Measurements from ENCODE around the gene IDUA. TPM values are rescaled to one million over a fixed set of nuclear protein-coding genes. Genes with fewer than 3 reads are reported as not detected.

IDUA gene
- total RNA-seq (2012; rRNA removed) (0.72 and 1.7 TPM in 2 replicates), polyA plus RNA-seq (2012; rRNA removed) (12.5 and 16.7 TPM in 2 replicates), Bru-seq, nascent RNA (percentile 51 among the genes with signal in this experiment), BruChase-seq, experiment 1, labeled RNA remaining after a 6-hour chase (percentile 68 among the genes with signal in this experiment), BruChase-seq, experiment 2, labeled RNA remaining after a 2-hour chase (percentile 59 among the genes with signal in this experiment)
- 6.3 and 14.8 TPM in 2 replicates for polyA plus RNA-seq (2012; cell fraction: cytosol; rRNA removed)
- 119 and 328 TPM in 2 replicates for polyA plus RNA-seq (2012; cell fraction: nucleus; rRNA removed; ENCODE audit: low replicate concordance)
- long read RNA-seq, transcript IDUA-201 (14 exons, 2,163 nt): major isoform, 7 of 51 reads
- long read RNA-seq, partial matches to known transcripts: 25 of 51 reads
- long read RNA-seq, other reads (novel, unspliced or antisense): 19 of 51 reads

DNA sequence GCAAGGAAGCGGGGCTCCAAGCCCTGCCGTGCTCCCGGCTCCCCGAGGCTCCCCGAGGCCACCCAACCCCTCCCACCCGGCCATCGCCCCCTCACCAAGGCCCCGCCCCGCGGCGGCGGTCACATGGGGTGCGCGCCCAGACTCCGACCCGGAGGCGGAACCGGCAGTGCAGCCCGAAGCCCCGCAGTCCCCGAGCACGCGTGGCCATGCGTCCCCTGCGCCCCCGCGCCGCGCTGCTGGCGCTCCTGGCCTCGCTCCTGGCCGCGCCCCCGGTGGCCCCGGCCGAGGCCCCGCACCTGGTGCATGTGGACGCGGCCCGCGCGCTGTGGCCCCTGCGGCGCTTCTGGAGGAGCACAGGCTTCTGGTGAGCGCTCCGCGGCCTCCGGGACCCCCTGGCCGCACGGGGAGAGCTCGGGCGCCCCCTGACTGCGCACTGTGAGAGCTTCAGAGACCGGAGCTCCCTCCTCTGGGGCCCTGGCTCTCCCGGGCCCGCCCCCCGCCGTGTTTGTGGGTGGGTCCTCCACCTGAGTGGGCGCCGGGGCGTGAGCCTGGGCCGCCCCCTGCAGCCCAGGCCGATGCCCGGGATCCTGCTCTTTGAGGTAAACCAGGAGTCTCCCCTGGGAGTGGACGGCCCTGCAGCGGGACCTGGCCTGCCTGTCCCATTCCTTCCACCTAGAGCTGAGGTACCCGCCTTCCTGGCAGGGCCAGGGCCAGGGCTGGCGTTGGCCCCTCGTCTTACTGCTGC lies at the start of gene IDUA:
TSS of gene IDUA (plus strand) at position 166 of the 745 bp plus-strand sequence. CDS start at position 207, 41 bp downstream.
- Histone ChIP-seq H4K91ac (ENCODE audit: insufficient read depth, low read depth, low read length) (peak within 1 kb of the TSS; percentile 72), H3K9me1 (ENCODE audit: insufficient read depth, low read length) (no peaks in the 10 kb centered on the region; the same call in 1 of the 2 replicates), H4K8ac (ENCODE audit: low read depth in 2 of 2, low read length in 2 of 2) (peak within 1 kb of the TSS; percentile 34 to 86), H3K27me3 (ENCODE audit: control insufficient read depth, insufficient read depth, low read length) (no peaks in the 10 kb centered on the region), H2BK120ac (ENCODE audit: low read depth, low read length) (no peak within 1 kb of the TSS), H3K9me3 (ENCODE audit: control insufficient read depth, insufficient read depth, low read length) (no peaks in the 10 kb centered on the region), H2BK5ac (ENCODE audit: low read depth, low read length, poor library complexity, severe bottlenecking) (peak within 1 kb of the TSS; percentile 82), H3K36me3 (ENCODE audit: control insufficient read depth, insufficient read depth, low read length) (peaks cover 9% of the 10 kb centered on the region; the same call in 1 of the 2 replicates), H3K56ac (ENCODE audit: extremely low read depth, insufficient read depth, low read length) (peak within 1 kb of the TSS; percentile 42; the same call in 1 of the 2 replicates), H2BK20ac (ENCODE audit: low read depth, low read length) (no peak within 1 kb of the TSS), H2AFZ (replicated peaks; ENCODE audit: low read length, poor library complexity) (peak within 1 kb of the TSS; percentile 96), H3K4me3 (ENCODE audit: insufficient read depth, low read depth, low read length) (peak within 1 kb of the TSS; percentile 93), H2AK5ac (ENCODE audit: low read depth, low read length) (peak within 1 kb of the TSS; percentile 48; the same call in 1 of the 2 replicates), H2BK15ac (ENCODE audit: low read depth, low read length) (no peak within 1 kb of the TSS; the same call in 2 of the 3 replicates), H3K4me2 (ENCODE audit: low read depth, low read length) (peak within 1 kb of the TSS; percentile 95), H3K14ac (replicated peaks; ENCODE audit: low read depth, low read length) (peak within 1 kb of the TSS; percentile 93), H2AK9ac (replicated peaks; ENCODE audit: low read depth, low read length, poor library complexity) (peak within 1 kb of the TSS; percentile 69), H3K4ac (ENCODE audit: low read depth, low read length) (peak within 1 kb of the TSS; percentile 29), H3K9ac (ENCODE audit: low read depth, low read length) (peak within 1 kb of the TSS; percentile 94), H4K20me1 (ENCODE audit: insufficient read depth, low read length) (no peaks in the 10 kb centered on the region; the same call in 1 of the 2 replicates), H3K18ac (ENCODE audit: low read depth, low read length) (peak within 1 kb of the TSS; percentile 91), H3K23ac (ENCODE audit: low read depth, low read length) (peak within 1 kb of the TSS; percentile 94), H4K5ac (ENCODE audit: low read depth, low read length) (peak within 1 kb of the TSS; percentile 91), H3K4me1 (ENCODE audit: control insufficient read depth, insufficient read depth, low read length) (peaks cover 7% of the 10 kb centered on the region; the same call in 1 of the 2 replicates), H3K79me1 (ENCODE audit: low read depth in 1 of 2, low read length in 2 of 2) (peaks cover 5 to 34% of the 10 kb centered on the region in 2 experiments; a peak in 1 of 4 replicates), H3K27ac (ENCODE audit: insufficient read depth, low read length) (peak within 1 kb of the TSS; percentile 81)
- no TSS peak for BruUV-seq (replicated peaks)
- dilution Hi-C loops (cut with HindIII; ENCODE audit: low sequenced_read_pairs, unreplicated experiment) (no loop called here), in situ Hi-C loops (cut with MboI; ENCODE audit: low sequenced_read_pairs) (no loop called here), intact Hi-C loops (cut with micrococcal nuclease) (no loop called here)
- DNase-seq (peak; percentile 53), ATAC-seq (ENCODE audit: low read depth) (peak; percentile 88)
- POLR2A ChIA-PET (ENCODE audit: unreplicated experiment): interaction anchor here (0.5 to 0.6 kb wide), 2 partner anchors 17 to 142 kb away, joined by 3 read pairs; no protein-coding TSS in a partner anchor
- WGBS, 2 experiments (ENCODE audit: extremely low coverage in 2 of 2, insufficient read length in 1 of 2): 1% methylated on average over 33 of the region's 69 CpGs; no CpG with 5 or more reads in 1 of the 2 experiments
- CTCF ChIA-PET: interaction anchor here (0.5 kb wide), 1 partner anchor 57 kb away, joined by 4 read pairs; no protein-coding TSS in a partner anchor
- TF ChIP-seq, protein P1, sequence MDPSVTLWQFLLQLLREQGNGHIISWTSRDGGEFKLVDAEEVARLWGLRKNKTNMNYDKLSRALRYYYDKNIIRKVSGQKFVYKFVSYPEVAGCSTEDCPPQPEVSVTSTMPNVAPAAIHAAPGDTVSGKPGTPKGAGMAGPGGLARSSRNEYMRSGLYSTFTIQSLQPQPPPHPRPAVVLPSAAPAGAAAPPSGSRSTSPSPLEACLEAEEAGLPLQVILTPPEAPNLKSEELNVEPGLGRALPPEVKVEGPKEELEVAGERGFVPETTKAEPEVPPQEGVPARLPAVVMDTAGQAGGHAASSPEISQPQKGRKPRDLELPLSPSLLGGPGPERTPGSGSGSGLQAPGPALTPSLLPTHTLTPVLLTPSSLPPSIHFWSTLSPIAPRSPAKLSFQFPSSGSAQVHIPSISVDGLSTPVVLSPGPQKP (IDR thresholded peaks at IDR 0.05; ENCODE audit: borderline replicate concordance, low read depth, low read length): no peak
- TF ChIP-seq MAZ (IDR thresholded peaks at IDR 0.05; ENCODE audit: borderline replicate concordance, low read depth, low read length): peak; percentile 37; the same call in 1 of the 2 replicates
- TF ChIP-seq MAFK (IDR thresholded peaks at IDR 0.05; ENCODE audit: low read depth, low read length): no peak
- TF ChIP-seq NFE2L2 (IDR thresholded peaks at IDR 0.05; ENCODE audit: low read depth, low read length): no peak
- TF ChIP-seq, protein P2, sequence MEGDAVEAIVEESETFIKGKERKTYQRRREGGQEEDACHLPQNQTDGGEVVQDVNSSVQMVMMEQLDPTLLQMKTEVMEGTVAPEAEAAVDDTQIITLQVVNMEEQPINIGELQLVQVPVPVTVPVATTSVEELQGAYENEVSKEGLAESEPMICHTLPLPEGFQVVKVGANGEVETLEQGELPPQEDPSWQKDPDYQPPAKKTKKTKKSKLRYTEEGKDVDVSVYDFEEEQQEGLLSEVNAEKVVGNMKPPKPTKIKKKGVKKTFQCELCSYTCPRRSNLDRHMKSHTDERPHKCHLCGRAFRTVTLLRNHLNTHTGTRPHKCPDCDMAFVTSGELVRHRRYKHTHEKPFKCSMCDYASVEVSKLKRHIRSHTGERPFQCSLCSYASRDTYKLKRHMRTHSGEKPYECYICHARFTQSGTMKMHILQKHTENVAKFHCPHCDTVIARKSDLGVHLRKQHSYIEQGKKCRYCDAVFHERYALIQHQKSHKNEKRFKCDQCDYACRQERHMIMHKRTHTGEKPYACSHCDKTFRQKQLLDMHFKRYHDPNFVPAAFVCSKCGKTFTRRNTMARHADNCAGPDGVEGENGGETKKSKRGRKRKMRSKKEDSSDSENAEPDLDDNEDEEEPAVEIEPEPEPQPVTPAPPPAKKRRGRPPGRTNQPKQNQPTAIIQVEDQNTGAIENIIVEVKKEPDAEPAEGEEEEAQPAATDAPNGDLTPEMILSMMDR (conservative IDR thresholded peaks at IDR 0.05; ENCODE audit: low read depth, low read length): peak; percentile 52
- peak; percentile 46; the same call in 1 of the 2 replicates for TF ChIP-seq RAD21 (IDR thresholded peaks at IDR 0.05; ENCODE audit: low read length)
- no peak for TF ChIP-seq CEBPB (IDR thresholded peaks at IDR 0.05; ENCODE audit: low read depth, low read length)
- no peak for TF ChIP-seq RFX5 (IDR thresholded peaks at IDR 0.05; ENCODE audit: low read depth, low read length)
- TF ChIP-seq POLR2A (IDR thresholded peaks at IDR 0.05; ENCODE audit: low read depth, low read length): 0 out of 2 replicates have a peak, but pooled peaks have one; percentile 6
- no peak for TF ChIP-seq BHLHE40 (IDR thresholded peaks at IDR 0.05; ENCODE audit: low read depth, low read length)
- TF ChIP-seq MXI1 (IDR thresholded peaks at IDR 0.05; ENCODE audit: borderline replicate concordance, low read depth, low read length): peak; percentile 68
- no peak for TF ChIP-seq FOS (IDR thresholded peaks at IDR 0.05; ENCODE audit: low read depth, low read length)
- TF ChIP-seq SMC3 (IDR thresholded peaks at IDR 0.05; ENCODE audit: low read depth, low read length): peak; percentile 15; the same call in 1 of the 2 replicates
